HepG2 (cell line): ENCODE measurements around the gene DNAAF3. TPM values are rescaled to one million over a fixed set of nuclear protein-coding genes. Genes with fewer than 3 reads are reported as not detected.

Experiments
- CC2D1A ChIP-seq: sonication (generic); formaldehyde crosslinking; IDR thresholded peaks from 2 replicates; pipeline ENCODE4 v1.8.1; 2023; ENCODE audit warnings: mild to moderate bottlenecking, missing genetic modification reagents
- DR1 ChIP-seq: sonication (generic); formaldehyde crosslinking; IDR thresholded peaks from 2 replicates; pipeline ENCODE4 v1.8.0; 2021; ENCODE audit warnings: mild to moderate bottlenecking, missing genetic modification reagents, inconsistent platforms
- GABPB1 ChIP-seq: IDR thresholded peaks from 2 replicates; pipeline ENCODE4 v1.6.1; 2016; ENCODE audit warnings: mild to moderate bottlenecking, missing genetic modification reagents, moderate library complexity, missing compliant biosample characterization
- HMG20B ChIP-seq: conservative IDR thresholded peaks from 2 replicates; pipeline ENCODE4 v1.6.1; 2016; ENCODE audit warnings: missing genetic modification reagents, missing compliant biosample characterization
- KDM5A ChIP-seq: fragments of 200-600 bp; sonication (generic); IDR thresholded peaks from 2 replicates; pipeline ENCODE4 v1.7.0; 2018; ENCODE audit warnings: antibody characterized with exemption, mild to moderate bottlenecking, low read length, borderline replicate concordance
- MED1 ChIP-seq: sonication (generic); formaldehyde crosslinking; IDR thresholded peaks from 2 replicates; pipeline ENCODE4 v1.4.0; 2020; ENCODE audit warnings: missing genetic modification reagents
- RBM39 ChIP-seq: fragments of 200-400 bp; formaldehyde crosslinking; IDR thresholded peaks from one replicate; pipeline ENCODE4 v1.6.1; 2018; ENCODE audit warnings: antibody characterized with exemption, mild to moderate bottlenecking, low read depth, low read length; ENCODE audit not compliant: poor library complexity, severe bottlenecking
- SNAPC2 ChIP-seq: sonication (generic); formaldehyde crosslinking; IDR thresholded peaks from 2 replicates; pipeline ENCODE4 v1.8.1; 2022; ENCODE audit warnings: mild to moderate bottlenecking, missing genetic modification reagents
- SPEN ChIP-seq: sonication (generic); formaldehyde crosslinking; IDR thresholded peaks from 2 replicates; pipeline ENCODE4 v1.5.1; 2020; ENCODE audit warnings: low read depth, mild to moderate bottlenecking, missing genetic modification reagents
- TBX2 ChIP-seq: sonication (generic); formaldehyde crosslinking; IDR thresholded peaks from 2 replicates; pipeline ENCODE4 v1.5.0; 2020; ENCODE audit warnings: missing genetic modification reagents, mild to moderate bottlenecking, borderline replicate concordance
- TCF7L2 ChIP-seq: IDR thresholded peaks from 2 replicates; pipeline ENCODE4 v1.6.1; 2011; ENCODE audit warnings: mild to moderate bottlenecking, low read depth, low read length, moderate library complexity
- TMF1 ChIP-seq: sonication (generic); formaldehyde crosslinking; IDR thresholded peaks from 2 replicates; pipeline ENCODE4 v1.8.1; 2022; ENCODE audit warnings: low read depth, missing genetic modification reagents
- ZFAT ChIP-seq: sonication (generic); formaldehyde crosslinking; conservative IDR thresholded peaks from 2 replicates; pipeline ENCODE4 v1.8.1; 2023; ENCODE audit warnings: missing genetic modification reagents, inconsistent platforms
- ZNF160 ChIP-seq: sonication (generic); formaldehyde crosslinking; IDR thresholded peaks from 2 replicates; pipeline ENCODE4 v1.8.0; 2022; ENCODE audit warnings: mild to moderate bottlenecking, inconsistent platforms, missing genetic modification reagents
- ZNF484 ChIP-seq: sonication (generic); formaldehyde crosslinking; IDR thresholded peaks from 2 replicates; pipeline ENCODE4 v1.5.1; 2020; ENCODE audit warnings: mild to moderate bottlenecking, low read depth, missing genetic modification reagents, borderline replicate concordance
- ZNF501 ChIP-seq: sonication (generic); formaldehyde crosslinking; IDR thresholded peaks from 2 replicates; pipeline ENCODE4 v1.5.1; 2020; ENCODE audit warnings: mild to moderate bottlenecking, moderate library complexity, missing genetic modification reagents
- ZNF776 ChIP-seq: sonication (generic); formaldehyde crosslinking; IDR thresholded peaks from 2 replicates; pipeline ENCODE4 v1.4.0; 2020; ENCODE audit warnings: mild to moderate bottlenecking, missing genetic modification reagents
- polyA plus RNA-seq, 8 experiments: library from polyadenylated mRNA; depleted of rRNA in 3 of 8; stranded (reverse) in 7 of 8; unstranded in 1 of 8; fragments of >200 nt; fragmentation: Illumina TruSeq in 4 of 8; extraction: Trizol in 4 of 8; gene quantifications; 2 replicates each; pipeline versions ENCODE4 v1.2.1 to v1.2.3, GENCODE V29; 2011 to 2016; ENCODE audit warnings: low read depth in 4 of 8, missing spikeins in 1 of 8, mixed read lengths in 1 of 8; ENCODE audit not compliant: insufficient read depth in 1 of 8
- total RNA-seq, 5 experiments: library from RNA; depleted of rRNA; stranded (reverse); fragments of >200 nt; fragmentation: Illumina TruSeq; extraction: Trizol; gene quantifications; 2 replicates each; pipeline ENCODE4 v1.2.3, GENCODE V29; 2016; ENCODE audit warnings: low read depth in 1 of 5
- TF ChIP-seq, protein P1 (sequence below): sonication (generic); formaldehyde crosslinking; IDR thresholded peaks from 2 replicates; pipeline ENCODE4 v1.4.0; 2020; ENCODE audit warnings: missing genetic modification reagents, borderline replicate concordance
- TF ChIP-seq, protein P2 (sequence below): IDR thresholded peaks from 2 replicates; pipeline ENCODE4 v1.6.1; 2016; ENCODE audit warnings: missing compliant biosample characterization, missing genetic modification reagents, borderline replicate concordance
- TF ChIP-seq, protein P3 (sequence below): IDR thresholded peaks from 2 replicates; pipeline ENCODE4 v1.6.1; 2012; ENCODE audit warnings: inconsistent platforms
- TF ChIP-seq, protein P4 (sequence below): sonication (generic); formaldehyde crosslinking; IDR thresholded peaks from 2 replicates; pipeline ENCODE4 v1.4.0; 2020; ENCODE audit warnings: mild to moderate bottlenecking, missing genetic modification reagents
- TF ChIP-seq, protein P5 (sequence below): IDR thresholded peaks from 2 replicates; pipeline ENCODE4 v1.6.1; 2012; ENCODE audit warnings: low read depth, low read length, improper control_type of control experiment

DNAAF3 gene
- total and polyA plus RNA-seq, 2 of the 13 experiments (the other 11 are each of a cell fraction or from before 2014, with no cell fraction given) = 0.30 to 0.40 TPM

DNA sequence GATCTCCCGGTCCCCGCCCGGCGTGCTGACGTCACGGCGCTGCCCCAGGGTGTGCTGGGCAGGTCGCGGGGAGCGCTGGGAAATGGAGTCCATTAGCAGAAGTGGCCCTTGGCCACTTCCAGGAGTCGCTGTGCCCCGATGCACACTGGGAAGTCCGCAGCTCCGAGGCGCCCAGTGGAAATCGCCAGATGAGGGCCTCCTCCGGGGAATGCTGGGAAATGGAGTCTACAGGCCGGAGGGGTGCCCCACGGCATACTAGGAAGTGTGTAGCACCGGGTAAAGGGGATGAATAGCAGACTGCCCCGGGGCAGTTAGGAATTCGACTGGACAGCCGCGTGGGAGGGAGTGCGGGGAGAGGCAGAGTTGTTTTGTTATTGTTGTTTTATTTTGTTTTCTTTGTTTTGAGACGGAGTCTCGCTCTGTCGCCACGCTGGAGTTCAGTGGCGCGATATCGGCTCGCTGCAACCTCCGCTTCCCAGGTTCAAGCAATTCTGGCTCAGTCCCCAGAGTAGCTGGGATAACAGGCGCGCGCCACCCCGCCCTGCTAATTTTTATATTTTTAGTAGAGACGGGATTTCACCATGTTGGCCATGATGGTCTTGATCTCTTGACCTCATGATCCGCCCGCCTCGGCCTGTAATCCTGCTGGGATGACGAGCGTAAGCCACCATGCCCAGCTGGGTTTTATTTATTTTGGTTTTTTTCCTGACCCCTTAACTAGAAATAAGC lies 48.6 kb downstream of the DNAAF3 start (continued):
- TF ChIP-seq, protein P1, sequence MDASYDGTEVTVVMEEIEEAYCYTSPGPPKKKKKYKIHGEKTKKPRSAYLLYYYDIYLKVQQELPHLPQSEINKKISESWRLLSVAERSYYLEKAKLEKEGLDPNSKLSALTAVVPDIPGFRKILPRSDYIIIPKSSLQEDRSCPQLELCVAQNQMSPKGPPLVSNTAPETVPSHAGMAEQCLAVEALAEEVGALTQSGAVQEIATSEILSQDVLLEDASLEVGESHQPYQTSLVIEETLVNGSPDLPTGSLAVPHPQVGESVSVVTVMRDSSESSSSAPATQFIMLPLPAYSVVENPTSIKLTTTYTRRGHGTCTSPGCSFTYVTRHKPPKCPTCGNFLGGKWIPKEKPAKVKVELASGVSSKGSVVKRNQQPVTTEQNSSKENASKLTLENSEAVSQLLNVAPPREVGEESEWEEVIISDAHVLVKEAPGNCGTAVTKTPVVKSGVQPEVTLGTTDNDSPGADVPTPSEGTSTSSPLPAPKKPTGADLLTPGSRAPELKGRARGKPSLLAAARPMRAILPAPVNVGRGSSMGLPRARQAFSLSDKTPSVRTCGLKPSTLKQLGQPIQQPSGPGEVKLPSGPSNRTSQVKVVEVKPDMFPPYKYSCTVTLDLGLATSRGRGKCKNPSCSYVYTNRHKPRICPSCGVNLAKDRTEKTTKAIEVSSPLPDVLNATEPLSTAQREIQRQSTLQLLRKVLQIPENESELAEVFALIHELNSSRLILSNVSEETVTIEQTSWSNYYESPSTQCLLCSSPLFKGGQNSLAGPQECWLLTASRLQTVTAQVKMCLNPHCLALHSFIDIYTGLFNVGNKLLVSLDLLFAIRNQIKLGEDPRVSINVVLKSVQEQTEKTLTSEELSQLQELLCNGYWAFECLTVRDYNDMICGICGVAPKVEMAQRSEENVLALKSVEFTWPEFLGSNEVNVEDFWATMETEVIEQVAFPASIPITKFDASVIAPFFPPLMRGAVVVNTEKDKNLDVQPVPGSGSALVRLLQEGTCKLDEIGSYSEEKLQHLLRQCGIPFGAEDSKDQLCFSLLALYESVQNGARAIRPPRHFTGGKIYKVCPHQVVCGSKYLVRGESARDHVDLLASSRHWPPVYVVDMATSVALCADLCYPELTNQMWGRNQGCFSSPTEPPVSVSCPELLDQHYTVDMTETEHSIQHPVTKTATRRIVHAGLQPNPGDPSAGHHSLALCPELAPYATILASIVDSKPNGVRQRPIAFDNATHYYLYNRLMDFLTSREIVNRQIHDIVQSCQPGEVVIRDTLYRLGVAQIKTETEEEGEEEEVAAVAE (CRISPR knock-in tag) = peak; percentile 79; the same call in 1 of the 2 replicates
- TF ChIP-seq TCF7L2 (no peak), HMG20B (CRISPR knock-in tag) (no peak), MED1 (CRISPR knock-in tag) (peak; percentile 52; the same call in 1 of the 2 replicates), RBM39 (no peak), TBX2 (no peak), ZFAT (CRISPR knock-in tag) (no peak), SNAPC2 (CRISPR knock-in tag) (no peak), ZNF484 (CRISPR knock-in tag) (no peak), GABPB1 (CRISPR knock-in tag) (peak; percentile 93), TMF1 (CRISPR knock-in tag) (no peak), SPEN (peak; percentile 69; the same call in 1 of the 2 replicates), DR1 (0 out of 2 replicates have a peak, but pooled peaks have one; percentile 11), ZNF501 (CRISPR knock-in tag) (peak; percentile 31; the same call in 1 of the 2 replicates), ZNF776 (CRISPR knock-in tag) (no peak), KDM5A (peak; percentile 26; the same call in 1 of the 2 replicates), CC2D1A (CRISPR knock-in tag) (no peak), ZNF160 (CRISPR knock-in tag) (no peak)
- TF ChIP-seq, protein P2, sequence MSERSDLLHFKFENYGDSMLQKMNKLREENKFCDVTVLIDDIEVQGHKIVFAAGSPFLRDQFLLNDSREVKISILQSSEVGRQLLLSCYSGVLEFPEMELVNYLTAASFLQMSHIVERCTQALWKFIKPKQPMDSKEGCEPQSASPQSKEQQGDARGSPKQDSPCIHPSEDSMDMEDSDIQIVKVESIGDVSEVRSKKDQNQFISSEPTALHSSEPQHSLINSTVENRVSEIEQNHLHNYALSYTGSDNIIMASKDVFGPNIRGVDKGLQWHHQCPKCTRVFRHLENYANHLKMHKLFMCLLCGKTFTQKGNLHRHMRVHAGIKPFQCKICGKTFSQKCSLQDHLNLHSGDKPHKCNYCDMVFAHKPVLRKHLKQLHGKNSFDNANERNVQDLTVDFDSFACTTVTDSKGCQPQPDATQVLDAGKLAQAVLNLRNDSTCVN = no peak
- TF ChIP-seq, protein P3, sequence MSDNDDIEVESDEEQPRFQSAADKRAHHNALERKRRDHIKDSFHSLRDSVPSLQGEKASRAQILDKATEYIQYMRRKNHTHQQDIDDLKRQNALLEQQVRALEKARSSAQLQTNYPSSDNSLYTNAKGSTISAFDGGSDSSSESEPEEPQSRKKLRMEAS = peak; percentile 40
- TF ChIP-seq, protein P4, sequence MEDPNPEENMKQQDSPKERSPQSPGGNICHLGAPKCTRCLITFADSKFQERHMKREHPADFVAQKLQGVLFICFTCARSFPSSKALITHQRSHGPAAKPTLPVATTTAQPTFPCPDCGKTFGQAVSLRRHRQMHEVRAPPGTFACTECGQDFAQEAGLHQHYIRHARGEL = no peak
- TF ChIP-seq, protein P5, sequence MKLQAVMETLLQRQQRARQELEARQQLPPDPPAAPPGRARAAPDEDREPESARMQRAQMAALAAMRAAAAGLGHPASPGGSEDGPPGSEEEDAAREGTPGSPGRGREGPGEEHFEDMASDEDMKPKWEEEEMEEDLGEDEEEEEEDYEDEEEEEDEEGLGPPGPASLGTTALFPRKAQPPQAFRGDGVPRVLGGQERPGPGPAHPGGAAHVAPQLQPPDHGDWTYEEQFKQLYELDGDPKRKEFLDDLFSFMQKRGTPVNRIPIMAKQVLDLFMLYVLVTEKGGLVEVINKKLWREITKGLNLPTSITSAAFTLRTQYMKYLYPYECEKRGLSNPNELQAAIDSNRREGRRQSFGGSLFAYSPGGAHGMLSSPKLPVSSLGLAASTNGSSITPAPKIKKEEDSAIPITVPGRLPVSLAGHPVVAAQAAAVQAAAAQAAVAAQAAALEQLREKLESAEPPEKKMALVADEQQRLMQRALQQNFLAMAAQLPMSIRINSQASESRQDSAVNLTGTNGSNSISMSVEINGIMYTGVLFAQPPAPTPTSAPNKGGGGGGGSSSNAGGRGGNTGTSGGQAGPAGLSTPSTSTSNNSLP = no peak
